Measurements from ENCODE around the gene NFIL3. TPM values are rescaled to one million over a fixed set of nuclear protein-coding genes. Genes with fewer than 3 reads are reported as not detected.

Gene NFIL3
- total RNA-seq, 2 donors from 2014 or later: 13.7 to 32.5 TPM

DNA sequence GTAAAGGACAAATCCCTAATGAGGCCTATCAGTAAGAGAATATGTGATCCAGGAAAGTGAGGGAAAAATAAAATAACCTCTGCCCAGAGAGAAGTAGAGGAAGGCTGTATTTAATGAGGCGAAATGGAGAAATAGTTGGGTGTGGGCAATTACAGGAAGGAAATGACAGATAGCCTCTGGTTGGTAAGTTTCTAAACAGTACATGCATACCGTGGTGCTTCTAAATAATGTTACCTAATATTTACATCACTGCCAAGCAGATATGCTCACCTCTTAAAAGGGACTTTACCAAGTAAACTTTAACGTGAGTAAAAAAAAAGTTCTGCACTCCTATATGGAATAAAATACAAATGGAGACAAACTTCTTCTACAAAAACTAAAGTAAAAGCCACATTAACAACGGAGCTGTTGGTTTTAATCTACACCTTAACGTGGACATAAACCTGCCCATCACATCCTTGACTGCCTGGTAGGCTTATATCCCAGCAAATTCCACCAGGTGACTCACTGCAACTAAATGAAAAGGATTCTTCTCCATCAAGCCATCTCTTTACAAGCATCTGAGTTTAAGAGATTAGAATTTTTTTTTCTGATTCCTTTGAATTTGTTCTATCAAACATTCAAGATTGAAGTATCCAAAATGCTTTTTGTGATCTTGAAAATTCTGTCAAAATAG is 12.4 kb downstream of the NFIL3 start:
- Histone ChIP-seq H3K9ac (ENCODE audit: low read depth in 2 of 2, low read length in 2 of 2) (no peak overlapping the region), H3K27ac (no peak overlapping the region), H3K36me3 (no peaks in the 10 kb centered on the region), H3K4me3 (no peak overlapping the region), H3K27me3 (no peaks in the 10 kb centered on the region), H3K4me1 (no peaks in the 10 kb centered on the region), H3K9me3 (no peaks in the 10 kb centered on the region)
- intact Hi-C loops (cut with DNase I): no loop called here
- TF ChIP-seq CTCF (IDR thresholded peaks at IDR 0.05): no peak
- DNase-seq: no peak

DNA sequence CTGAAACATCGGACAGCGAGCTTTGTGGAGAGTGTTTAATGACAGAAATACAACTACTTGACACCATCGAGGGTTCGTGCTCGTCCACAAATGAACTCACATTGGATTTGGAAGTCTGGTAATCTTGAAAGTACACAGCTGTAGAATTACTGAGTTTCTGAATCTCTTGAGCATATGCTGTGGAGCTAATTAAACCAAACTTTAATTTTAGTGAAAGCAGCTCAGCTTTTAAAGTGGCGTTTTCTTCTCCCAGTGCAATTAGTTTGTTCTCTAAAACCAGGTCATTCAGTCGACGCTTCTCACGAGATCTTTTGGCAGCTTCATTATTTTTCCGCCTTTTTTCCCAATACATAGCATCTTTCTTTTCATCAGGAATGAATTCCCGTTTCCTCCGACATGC is 13.5 kb downstream of the NFIL3 start:
- H3K27ac ChIP-seq: no peak overlapping the region

GRCh38 chr9:91408475-91408874 is 15.2 kb downstream of the NFIL3 start:
- no peak for DNase-seq
- H3K4me1 ChIP-seq: no peaks in the 10 kb centered on the region
- H3K27ac ChIP-seq: no peak overlapping the region
- H3K9me3 ChIP-seq: no peaks in the 10 kb centered on the region
- no peak for TF ChIP-seq CTCF (IDR thresholded peaks at IDR 0.05)
- no peaks in the 10 kb centered on the region for H3K27me3 ChIP-seq
- no peak overlapping the region for H3K4me3 ChIP-seq
- no peaks in the 10 kb centered on the region for H3K36me3 ChIP-seq
- no peak overlapping the region for H3K9ac ChIP-seq (ENCODE audit: low read depth in 2 of 2, low read length in 2 of 2)
- intact Hi-C loops (cut with DNase I): no loop called here

More for the DNA sequence above, 13.5 kb downstream of the NFIL3 start:
- H3K27me3 ChIP-seq: no peaks in the 10 kb centered on the region
- H3K4me3 ChIP-seq: no peak overlapping the region
- H3K9ac ChIP-seq (ENCODE audit: low read depth in 2 of 2, low read length in 2 of 2): no peak overlapping the region
- no peaks in the 10 kb centered on the region for H3K9me3 ChIP-seq
- no peaks in the 10 kb centered on the region for H3K36me3 ChIP-seq
- no peaks in the 10 kb centered on the region for H3K4me1 ChIP-seq
- intact Hi-C loops (cut with DNase I): no loop called here
- TF ChIP-seq CTCF (IDR thresholded peaks at IDR 0.05): no peak
- DNase-seq: no peak

- Histone ChIP-seq H3K36me3 (no peaks in the 10 kb centered on the region), H3K4me1 (no peaks in the 10 kb centered on the region), H3K9me3 (no peaks in the 10 kb centered on the region), H3K4me3 (no peak overlapping the region), H3K27me3 (no peaks in the 10 kb centered on the region), H3K9ac (ENCODE audit: low read depth in 2 of 2, low read length in 2 of 2) (no peak overlapping the region), H3K27ac (no peak overlapping the region)
- no peak for TF ChIP-seq CTCF (IDR thresholded peaks at IDR 0.05)
- DNase-seq: no peak
- intact Hi-C loops (cut with DNase I): no loop called here
Measured at GRCh38 chr9:91407580-91408318, 15.9 kb downstream of the NFIL3 start.

GRCh38 chr9:91405343-91406077 is 18.1 kb downstream of the NFIL3 start:
- no peak for TF ChIP-seq CTCF (IDR thresholded peaks at IDR 0.05)
- Histone ChIP-seq H3K9ac (ENCODE audit: low read depth in 2 of 2, low read length in 2 of 2) (no peak overlapping the region), H3K9me3 (no peaks in the 10 kb centered on the region), H3K4me1 (no peaks in the 10 kb centered on the region), H3K36me3 (no peaks in the 10 kb centered on the region), H3K4me3 (no peak overlapping the region), H3K27me3 (no peaks in the 10 kb centered on the region), H3K27ac (no peak overlapping the region)
- intact Hi-C loops (cut with DNase I): no loop called here
- DNase-seq: no peak
